Trophoblast cell (in vitro differentiated cells and primary cell): ENCODE results near the gene SLC39A12.
"Not testable (repeated sequence)": the region's sequence is repeated elsewhere in the genome, so short reads cannot be mapped to it uniquely, and the experiment has no call there.

Experiments used
- DNase-seq, 2 donors: peaks; one replicate each; pipeline ENCODE4 v3.0.0-alpha.2; 2016
- H2AFZ ChIP-seq: 2 replicates; pipeline ENCODE4 v1.6.1; 2013; ENCODE audit warnings: low read length, moderate library complexity, mild to moderate bottlenecking; ENCODE audit not compliant: insufficient read depth, poor library complexity
- H2AK5ac ChIP-seq: 2 replicates; pipeline ENCODE4 v1.6.1; 2013; ENCODE audit warnings: mild to moderate bottlenecking, low read length
- H2BK120ac ChIP-seq: 2 replicates; pipeline ENCODE4 v1.6.1; 2013; ENCODE audit warnings: low read length, mild to moderate bottlenecking, moderate library complexity; ENCODE audit not compliant: insufficient read depth, poor library complexity
- H2BK12ac ChIP-seq: 2 replicates; pipeline ENCODE4 v1.6.1; 2013; ENCODE audit warnings: mild to moderate bottlenecking, low read length, moderate library complexity
- H2BK5ac ChIP-seq: 2 replicates; pipeline ENCODE4 v1.6.1; 2013; ENCODE audit warnings: low read length, low read depth, moderate library complexity, mild to moderate bottlenecking; ENCODE audit not compliant: poor library complexity
- H3K14ac ChIP-seq: 2 replicates; pipeline ENCODE4 v1.6.1; 2013; ENCODE audit warnings: mild to moderate bottlenecking, low read length
- H3K18ac ChIP-seq: 2 replicates; pipeline ENCODE4 v1.6.1; 2013; ENCODE audit warnings: mild to moderate bottlenecking, low read length
- H3K23ac ChIP-seq: 2 replicates; pipeline ENCODE4 v1.6.1; 2013; ENCODE audit warnings: low read length
- H3K27ac ChIP-seq: 2 replicates; pipeline ENCODE4 v1.5.1; 2013; ENCODE audit warnings: low read depth, mild to moderate bottlenecking, inconsistent platforms, low read length, moderate library complexity
- H3K27me3 ChIP-seq: 2 replicates; pipeline ENCODE4 v1.6.1; 2013; ENCODE audit warnings: inconsistent platforms, mild to moderate bottlenecking, low read length, moderate library complexity; ENCODE audit not compliant: insufficient read depth
- H3K36me3 ChIP-seq, 2 experiments: 1 replicate in 1 of 2; 2 replicates in 1 of 2; pipeline ENCODE4 v1.6.1; 2013; ENCODE audit warnings: low read length in 2 of 2, mild to moderate bottlenecking in 2 of 2, moderate library complexity in 1 of 2; ENCODE audit not compliant: insufficient read depth in 2 of 2, control insufficient read depth in 1 of 2
- H3K4ac ChIP-seq: 2 replicates; pipeline ENCODE4 v1.6.1; 2013; ENCODE audit warnings: low read depth, mild to moderate bottlenecking, low read length, moderate library complexity
- H3K4me1 ChIP-seq, 2 experiments: 1 replicate in 1 of 2; 2 replicates in 1 of 2; pipeline ENCODE4 v1.6.1; 2013; ENCODE audit warnings: low read length in 2 of 2, mild to moderate bottlenecking in 2 of 2, moderate library complexity in 1 of 2; ENCODE audit not compliant: insufficient read depth in 2 of 2, control insufficient read depth in 1 of 2
- H3K4me2 ChIP-seq: 2 replicates; pipeline ENCODE4 v1.6.1; 2013; ENCODE audit warnings: inconsistent platforms, mild to moderate bottlenecking, low read length, moderate library complexity
- H3K4me3 ChIP-seq: 2 replicates; pipeline ENCODE4 v1.5.1; 2013; ENCODE audit warnings: mild to moderate bottlenecking, low read depth, low read length, inconsistent platforms
- H3K79me1 ChIP-seq: one replicate; pipeline ENCODE4 v1.6.1; 2013; ENCODE audit warnings: low read length
- H3K79me2 ChIP-seq: 2 replicates; pipeline ENCODE4 v1.6.1; 2013; ENCODE audit warnings: low read length, mild to moderate bottlenecking; ENCODE audit not compliant: control insufficient read depth, insufficient read depth, poor library complexity
- H3K9ac ChIP-seq: 2 replicates; pipeline ENCODE4 v1.6.1; 2013; ENCODE audit warnings: mild to moderate bottlenecking, low read length
- H3K9me3 ChIP-seq: 2 replicates; pipeline ENCODE4 v1.6.1; 2013; ENCODE audit warnings: low read depth, mild to moderate bottlenecking, control low read depth, inconsistent platforms, low read length; ENCODE audit not compliant: insufficient read depth
- H4K12ac ChIP-seq: 2 replicates; pipeline ENCODE4 v1.6.1; 2013; ENCODE audit warnings: low read depth, mild to moderate bottlenecking, low read length, moderate library complexity
- H4K8ac ChIP-seq: 2 replicates; pipeline ENCODE4 v1.6.1; 2013; ENCODE audit warnings: low read depth, mild to moderate bottlenecking, low read length, moderate library complexity
- H4K91ac ChIP-seq: one replicate; pipeline ENCODE4 v1.6.1; 2013; ENCODE audit warnings: low read depth, mild to moderate bottlenecking, low read length, moderate library complexity
- WGBS: extraction: QIAGEN DNeasy Blood & Tissue Kit; methylation state at CpG from one replicate; pipeline ENCODE4 v1.1.7; 2013; ENCODE audit warnings: missing lambda C conversion rate; ENCODE audit not compliant: insufficient read length, insufficient coverage; ENCODE audit errors: extremely low coverage; 5-methylcytosine and 5-hydroxymethylcytosine counted together

Gene SLC39A12

GRCh38 chr10:17923728-17924127 lies 28.0 kb upstream of the SLC39A12 start:
- no peak overlapping the region for H2BK12ac ChIP-seq
- no peak overlapping the region for H4K8ac ChIP-seq
- H3K36me3 ChIP-seq: no peaks in the 10 kb centered on the region
- H3K79me1 ChIP-seq: no peaks in the 10 kb centered on the region
- no peaks in the 10 kb centered on the region for H3K79me2 ChIP-seq
- no peak overlapping the region for H3K18ac ChIP-seq
- H2AK5ac ChIP-seq: no peak overlapping the region
- no peak overlapping the region for H4K12ac ChIP-seq
- no peak overlapping the region for H3K4ac ChIP-seq
- no peak overlapping the region for H3K4me3 ChIP-seq
- H2BK5ac ChIP-seq: no peak overlapping the region
- no CpG with 5 or more reads among the region's 4 CpGs for WGBS
- no peak overlapping the region for H3K27ac ChIP-seq
- H4K91ac ChIP-seq: no peak overlapping the region
- H2BK120ac ChIP-seq: no peak overlapping the region
- no peak overlapping the region for H3K23ac ChIP-seq
- no peaks in the 10 kb centered on the region for H3K9me3 ChIP-seq
- no peak overlapping the region for H3K4me2 ChIP-seq
- peak; percentile 51 to 61 for DNase-seq
- no peak overlapping the region for H3K9ac ChIP-seq
- no peak overlapping the region for H2AFZ ChIP-seq
- no peak overlapping the region for H3K14ac ChIP-seq
- no peaks in the 10 kb centered on the region for H3K4me1 ChIP-seq
- no peaks in the 10 kb centered on the region for H3K27me3 ChIP-seq

GRCh38 chr10:17943033-17943745 lies 8.5 kb upstream of the SLC39A12 start:
- H3K4ac ChIP-seq: no peak overlapping the region
- no peak overlapping the region for H3K14ac ChIP-seq
- no peaks in the 10 kb centered on the region for H3K4me1 ChIP-seq
- no peak for DNase-seq
- no peak overlapping the region for H3K18ac ChIP-seq
- no peak overlapping the region for H2BK12ac ChIP-seq
- H3K36me3 ChIP-seq: no peaks in the 10 kb centered on the region
- no peak overlapping the region for H2BK5ac ChIP-seq
- WGBS: no CpG with 5 or more reads among the region's 3 CpGs
- H3K79me1 ChIP-seq: no peaks in the 10 kb centered on the region
- H4K8ac ChIP-seq: no peak overlapping the region
- H3K4me2 ChIP-seq: no peak overlapping the region
- H3K27ac ChIP-seq: no peak overlapping the region
- H3K27me3 ChIP-seq: no peaks in the 10 kb centered on the region
- no peaks in the 10 kb centered on the region for H3K79me2 ChIP-seq
- no peak overlapping the region for H2AK5ac ChIP-seq
- H4K12ac ChIP-seq: no peak overlapping the region
- no peak overlapping the region for H4K91ac ChIP-seq
- H3K9ac ChIP-seq: no peak overlapping the region
- H3K23ac ChIP-seq: no peak overlapping the region
- no peak overlapping the region for H2AFZ ChIP-seq
- H3K4me3 ChIP-seq: no peak overlapping the region
- no peaks in the 10 kb centered on the region for H3K9me3 ChIP-seq
- H2BK120ac ChIP-seq: no peak overlapping the region

GRCh38 chr10:17950269-17950668 lies 1.4 kb upstream of the SLC39A12 start:
- not testable (repeated sequence) for H3K27ac ChIP-seq, H2BK12ac ChIP-seq, H3K23ac ChIP-seq, H3K4me2 ChIP-seq, H4K12ac ChIP-seq, H2BK120ac ChIP-seq, H2BK5ac ChIP-seq, DNase-seq, H3K4ac ChIP-seq, H3K4me1 ChIP-seq, H3K9ac ChIP-seq, H2AFZ ChIP-seq, H3K18ac ChIP-seq, H2AK5ac ChIP-seq, H3K79me2 ChIP-seq, H3K79me1 ChIP-seq, H3K36me3 ChIP-seq, H3K4me3 ChIP-seq, H4K8ac ChIP-seq, H3K9me3 ChIP-seq, H4K91ac ChIP-seq, H3K14ac ChIP-seq, H3K27me3 ChIP-seq
- WGBS: no CpG with 5 or more reads among the region's 7 CpGs

GRCh38 chr10:17950726-17951125 lies 992 bp upstream of the SLC39A12 start:
- Histone ChIP-seq H3K36me3 (no peaks in the 10 kb centered on the region), H3K9ac (no peak overlapping the region), H3K23ac (no peak overlapping the region), H4K91ac (no peak overlapping the region), H3K79me2 (no peaks in the 10 kb centered on the region), H3K27me3 (no peaks in the 10 kb centered on the region), H2BK120ac (no peak overlapping the region), H4K12ac (no peak overlapping the region), H2AFZ (no peak overlapping the region), H3K4me1 (no peaks in the 10 kb centered on the region), H2BK5ac (no peak overlapping the region), H2BK12ac (no peak overlapping the region), H3K4me3 (no peak overlapping the region), H3K4me2 (no peak overlapping the region), H3K9me3 (no peaks in the 10 kb centered on the region), H2AK5ac (no peak overlapping the region), H3K27ac (no peak overlapping the region), H3K79me1 (no peaks in the 10 kb centered on the region), H3K14ac (no peak overlapping the region), H4K8ac (no peak overlapping the region), H3K4ac (no peak overlapping the region), H3K18ac (no peak overlapping the region)
- no peak for DNase-seq
- WGBS: no CpG with 5 or more reads among the region's 22 CpGs
